Left ventricle myocardium inferior (tissue), 1 donor: ENCODE data around the gene TP53I3. TPM values are rescaled to one million over a fixed set of nuclear protein-coding genes. Genes with fewer than 3 reads are reported as not detected.

Experiments used
- DNase-seq: peaks from one replicate; pipeline ENCODE4 v3.0.0-alpha.2; 2020
- H3K27ac ChIP-seq: fragments of 200-600 bp; replicated peaks from 2 replicates; pipeline ENCODE4 v1.8.0; 2021
- H3K27me3 ChIP-seq: fragments of 200-600 bp; 2 replicates; pipeline ENCODE4 v1.8.0; 2021; ENCODE audit warnings: low read depth
- H3K36me3 ChIP-seq: fragments of 200-600 bp; 2 replicates; pipeline ENCODE4 v1.8.0; 2021
- H3K4me1 ChIP-seq: fragments of 200-600 bp; 2 replicates; pipeline ENCODE4 v1.8.0; 2021
- H3K4me3 ChIP-seq: fragments of 200-600 bp; 2 replicates; pipeline ENCODE4 v1.8.0; 2021; ENCODE audit warnings: mild to moderate bottlenecking, moderate library complexity
- H3K9me3 ChIP-seq: fragments of 200-600 bp; replicated peaks from 2 replicates; pipeline ENCODE4 v1.8.0; 2021
- intact Hi-C: fragments of 100-400 bp; cut with micrococcal nuclease; formaldehyde crosslinking; loops from one replicate; pipeline ENCODE4 v1.11.0; 2022
- total RNA-seq: library from RNA; stranded (reverse); fragmentation: NEBNext Ultra II Directional; extraction: Animal tissue kit (Norgen Biotek cat#: 25700); gene quantifications from one replicate; pipeline ENCODE4 v1.2.1, GENCODE V29; 2021
- TF ChIP-seq, protein P1 (sequence below): fragments of 200-600 bp; IDR thresholded peaks from 2 replicates; pipeline ENCODE4 v1.8.0; 2021; ENCODE audit warnings: antibody characterized with exemption, mild to moderate bottlenecking, borderline replicate concordance
- donor health status: DM: no; HTN: yes; CAD: no; lungs with severe emphysema.

Gene TP53I3
- total RNA-seq, 1 donor from 2014 or later = 7.5 TPM

GRCh38 chr2:24088821-24089359 is 4.3 kb upstream of the TP53I3 start:
- H3K27ac ChIP-seq = no peak overlapping the region
- H3K36me3 ChIP-seq = peaks cover under 1% of the 10 kb centered on the region
- H3K27me3 ChIP-seq = no peaks in the 10 kb centered on the region
- H3K4me1 ChIP-seq = peaks cover 15% of the 10 kb centered on the region
- no peak overlapping the region for H3K4me3 ChIP-seq
- H3K9me3 ChIP-seq = no peaks in the 10 kb centered on the region
- TF ChIP-seq, protein P1, sequence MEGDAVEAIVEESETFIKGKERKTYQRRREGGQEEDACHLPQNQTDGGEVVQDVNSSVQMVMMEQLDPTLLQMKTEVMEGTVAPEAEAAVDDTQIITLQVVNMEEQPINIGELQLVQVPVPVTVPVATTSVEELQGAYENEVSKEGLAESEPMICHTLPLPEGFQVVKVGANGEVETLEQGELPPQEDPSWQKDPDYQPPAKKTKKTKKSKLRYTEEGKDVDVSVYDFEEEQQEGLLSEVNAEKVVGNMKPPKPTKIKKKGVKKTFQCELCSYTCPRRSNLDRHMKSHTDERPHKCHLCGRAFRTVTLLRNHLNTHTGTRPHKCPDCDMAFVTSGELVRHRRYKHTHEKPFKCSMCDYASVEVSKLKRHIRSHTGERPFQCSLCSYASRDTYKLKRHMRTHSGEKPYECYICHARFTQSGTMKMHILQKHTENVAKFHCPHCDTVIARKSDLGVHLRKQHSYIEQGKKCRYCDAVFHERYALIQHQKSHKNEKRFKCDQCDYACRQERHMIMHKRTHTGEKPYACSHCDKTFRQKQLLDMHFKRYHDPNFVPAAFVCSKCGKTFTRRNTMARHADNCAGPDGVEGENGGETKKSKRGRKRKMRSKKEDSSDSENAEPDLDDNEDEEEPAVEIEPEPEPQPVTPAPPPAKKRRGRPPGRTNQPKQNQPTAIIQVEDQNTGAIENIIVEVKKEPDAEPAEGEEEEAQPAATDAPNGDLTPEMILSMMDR = no peak
- intact Hi-C loops = no loop called here
- no peak for DNase-seq

DNA sequence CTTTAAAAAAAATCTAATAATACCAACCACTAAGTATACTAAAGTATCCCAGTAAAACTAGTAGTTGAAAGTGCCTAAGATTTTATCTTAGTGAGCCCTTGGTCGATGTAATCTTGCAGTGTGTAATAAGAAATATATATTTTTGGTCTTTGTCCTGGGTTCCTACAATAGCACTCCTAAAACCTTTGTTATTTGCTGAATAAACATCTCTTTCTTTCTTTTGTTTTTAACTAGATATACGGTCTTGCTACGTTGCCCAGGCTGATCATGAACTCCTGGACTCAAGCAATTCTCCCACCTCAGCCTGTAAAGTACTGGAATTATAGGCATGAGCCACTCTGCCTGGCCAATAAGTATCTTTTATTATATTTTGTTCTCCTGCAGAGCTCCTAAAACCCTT is 2.4 kb upstream of the TP53I3 start:
- intact Hi-C loops = no loop called here
- Histone ChIP-seq H3K9me3 (no peaks in the 10 kb centered on the region), H3K36me3 (peaks cover 9% of the 10 kb centered on the region), H3K27ac (no peak overlapping the region), H3K4me3 (no peak overlapping the region), H3K4me1 (peaks cover 30% of the 10 kb centered on the region), H3K27me3 (no peaks in the 10 kb centered on the region)
- TF ChIP-seq, protein P1 = no peak
- no peak for DNase-seq

GRCh38 chr2:24086241-24086640 is 1.6 kb upstream of the TP53I3 start:
- H3K4me3 ChIP-seq = no peak overlapping the region
- no peak overlapping the region for H3K27ac ChIP-seq
- H3K36me3 ChIP-seq = peaks cover 14% of the 10 kb centered on the region
- no peaks in the 10 kb centered on the region for H3K9me3 ChIP-seq
- no peaks in the 10 kb centered on the region for H3K27me3 ChIP-seq
- peaks cover 30% of the 10 kb centered on the region for H3K4me1 ChIP-seq
- DNase-seq = no peak
- intact Hi-C loops = no loop called here
- TF ChIP-seq, protein P1 = no peak

DNA sequence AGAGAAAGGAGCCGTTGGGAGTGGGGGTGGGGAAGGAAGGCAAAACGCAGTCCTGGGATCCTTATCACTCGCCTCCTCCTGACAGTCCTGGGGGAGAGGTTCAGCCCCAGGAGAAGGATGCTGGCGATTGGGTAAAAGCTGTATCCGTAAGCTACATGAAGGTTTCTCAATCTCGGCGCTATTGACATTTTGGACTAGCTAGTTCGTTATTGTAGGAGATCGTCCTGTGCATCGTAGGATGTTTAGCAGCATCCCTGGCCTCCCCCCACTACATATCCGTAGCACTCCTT is 511 bp upstream of the TP53I3 start:
- Histone ChIP-seq H3K4me1 (peaks cover 30% of the 10 kb centered on the region), H3K36me3 (peaks cover 24% of the 10 kb centered on the region), H3K27me3 (no peaks in the 10 kb centered on the region), H3K9me3 (no peaks in the 10 kb centered on the region), H3K27ac (peak overlapping the region; percentile 98), H3K4me3 (peak overlapping the region; percentile 85)
- DNase-seq = no peak
- intact Hi-C loops = no loop called here
- TF ChIP-seq, protein P1 = no peak

- Histone ChIP-seq H3K27ac (peak overlapping the region; percentile 98), H3K36me3 (peaks cover 33% of the 10 kb centered on the region), H3K4me3 (peak overlapping the region; percentile 85), H3K9me3 (no peaks in the 10 kb centered on the region), H3K4me1 (peaks cover 30% of the 10 kb centered on the region), H3K27me3 (no peaks in the 10 kb centered on the region)
- DNase-seq = peak; percentile 74
- TF ChIP-seq, protein P1 = no peak
- intact Hi-C loops = no loop called here
Measured at GRCh38 chr2:24083567-24084385, 858 bp downstream of the TP53I3 start.
